ENCODE results near the gene UBE2D3. TPM values are rescaled to one million over a fixed set of nuclear protein-coding genes. Genes with fewer than 3 reads are reported as not detected.

UBE2D3 gene
- 312 and 330 TPM in 2 replicates for total RNA-seq
- long read RNA-seq, full-length matches to known transcripts = 523 of 639 reads
- long read RNA-seq, partial matches to known transcripts = 76 of 639 reads
- long read RNA-seq, other reads (novel, unspliced or antisense) = 40 of 639 reads

GRCh38 chr4:102826890-102827673 lies at the start of gene UBE2D3:
Gene UBE2D3 (minus strand): TSS chr4:102827551. CDS start chr4:102826508, 1,043 bp downstream.
- no peaks in the 10 kb centered on the region for H3K9me3 Mint-ChIP-seq
- peaks cover 28% of the 10 kb centered on the region for H3K4me1 Mint-ChIP-seq
- no peak within 1 kb of the TSS for H3K4me3 Mint-ChIP-seq
- TF ChIP-seq, protein P1, sequence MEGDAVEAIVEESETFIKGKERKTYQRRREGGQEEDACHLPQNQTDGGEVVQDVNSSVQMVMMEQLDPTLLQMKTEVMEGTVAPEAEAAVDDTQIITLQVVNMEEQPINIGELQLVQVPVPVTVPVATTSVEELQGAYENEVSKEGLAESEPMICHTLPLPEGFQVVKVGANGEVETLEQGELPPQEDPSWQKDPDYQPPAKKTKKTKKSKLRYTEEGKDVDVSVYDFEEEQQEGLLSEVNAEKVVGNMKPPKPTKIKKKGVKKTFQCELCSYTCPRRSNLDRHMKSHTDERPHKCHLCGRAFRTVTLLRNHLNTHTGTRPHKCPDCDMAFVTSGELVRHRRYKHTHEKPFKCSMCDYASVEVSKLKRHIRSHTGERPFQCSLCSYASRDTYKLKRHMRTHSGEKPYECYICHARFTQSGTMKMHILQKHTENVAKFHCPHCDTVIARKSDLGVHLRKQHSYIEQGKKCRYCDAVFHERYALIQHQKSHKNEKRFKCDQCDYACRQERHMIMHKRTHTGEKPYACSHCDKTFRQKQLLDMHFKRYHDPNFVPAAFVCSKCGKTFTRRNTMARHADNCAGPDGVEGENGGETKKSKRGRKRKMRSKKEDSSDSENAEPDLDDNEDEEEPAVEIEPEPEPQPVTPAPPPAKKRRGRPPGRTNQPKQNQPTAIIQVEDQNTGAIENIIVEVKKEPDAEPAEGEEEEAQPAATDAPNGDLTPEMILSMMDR (conservative IDR thresholded peaks at IDR 0.05) = no peak
- DNase-seq (ENCODE audit: low read depth, low spot score) = peak; percentile 95
- no peaks in the 10 kb centered on the region for H3K27me3 Mint-ChIP-seq (ENCODE audit: low read depth)
- H3K36me3 Mint-ChIP-seq (ENCODE audit: low read depth) = peaks cover 3% of the 10 kb centered on the region
- H3K27ac Mint-ChIP-seq (ENCODE audit: unreplicated experiment) = no peak within 1 kb of the TSS

GRCh38 chr4:102871772-102872171 lies 44.4 kb upstream of the UBE2D3 start:
- no peak for DNase-seq (ENCODE audit: low read depth, low spot score)
- H3K27ac Mint-ChIP-seq (ENCODE audit: unreplicated experiment) = no peak overlapping the region
- TF ChIP-seq, protein P1 (conservative IDR thresholded peaks at IDR 0.05) = no peak
- H3K9me3 Mint-ChIP-seq = peaks cover 9% of the 10 kb centered on the region
- H3K4me1 Mint-ChIP-seq = peaks cover 37% of the 10 kb centered on the region
- H3K4me3 Mint-ChIP-seq = peak overlapping the region; percentile 12
- peaks cover 42% of the 10 kb centered on the region for H3K36me3 Mint-ChIP-seq (ENCODE audit: low read depth)
- no peaks in the 10 kb centered on the region for H3K27me3 Mint-ChIP-seq (ENCODE audit: low read depth)

- DNase-seq (ENCODE audit: low read depth, low spot score) = no peak
- H3K9me3 Mint-ChIP-seq = peaks cover 3% of the 10 kb centered on the region
- peaks cover 25% of the 10 kb centered on the region for H3K36me3 Mint-ChIP-seq (ENCODE audit: low read depth)
- H3K4me1 Mint-ChIP-seq = peaks cover 44% of the 10 kb centered on the region
- no peaks in the 10 kb centered on the region for H3K27me3 Mint-ChIP-seq (ENCODE audit: low read depth)
- TF ChIP-seq, protein P1 (conservative IDR thresholded peaks at IDR 0.05) = no peak
- peak overlapping the region; percentile 99 for H3K27ac Mint-ChIP-seq (ENCODE audit: unreplicated experiment)
- peak overlapping the region; percentile 95 for H3K4me3 Mint-ChIP-seq
Measured at GRCh38 chr4:102869569-102870197, 42.3 kb upstream of the UBE2D3 start.

DNA sequence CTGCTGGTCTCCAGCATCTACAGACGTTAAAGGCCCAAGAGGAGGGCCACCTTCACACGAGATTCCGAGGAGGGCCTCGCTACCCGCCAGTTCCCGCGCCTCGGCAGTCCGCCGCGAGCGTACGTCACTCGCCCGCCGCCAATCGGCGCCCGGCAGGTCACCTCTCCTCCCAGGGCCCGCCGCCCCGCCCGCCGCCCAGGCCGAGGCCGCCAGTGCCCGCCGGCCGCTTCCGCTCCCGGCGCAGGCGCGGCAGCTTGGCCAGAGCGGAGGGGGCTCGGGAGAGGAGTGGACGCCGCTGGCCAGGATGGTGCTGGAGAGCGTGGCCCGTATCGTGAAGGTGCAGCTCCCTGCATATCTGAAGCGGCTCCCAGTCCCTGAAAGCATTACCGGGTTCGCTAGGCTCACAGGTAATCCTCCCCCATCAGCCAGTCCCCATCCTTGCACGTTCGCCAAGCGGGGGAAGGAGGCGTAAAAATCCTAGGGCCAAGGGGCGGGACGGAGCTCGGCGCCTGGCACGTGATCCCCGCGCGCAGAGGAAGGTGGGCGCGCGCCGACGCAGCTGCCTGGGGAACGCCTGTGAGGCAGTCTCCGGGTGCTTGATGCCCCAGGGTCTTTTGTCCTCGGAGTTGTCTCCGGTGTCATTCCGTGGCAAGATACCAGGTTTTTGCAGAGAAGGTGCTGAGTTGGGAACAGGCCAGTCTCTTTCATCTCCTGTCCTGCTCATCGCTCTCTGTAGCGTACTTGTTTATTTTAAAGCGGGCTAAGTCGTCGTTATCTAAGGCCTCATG lies 41.6 kb upstream of the UBE2D3 start, which contains the start of gene CISD2:
Gene CISD2 (plus strand): TSS at position 212 of the 788 bp plus-strand sequence. CDS start 93 bp downstream, at position 305.
- H3K4me1 Mint-ChIP-seq = peaks cover 44% of the 10 kb centered on the region
- peak; percentile 85 for DNase-seq (ENCODE audit: low read depth, low spot score)
- H3K36me3 Mint-ChIP-seq (ENCODE audit: low read depth) = peaks cover 20% of the 10 kb centered on the region
- peak within 1 kb of the TSS; percentile 95 for H3K4me3 Mint-ChIP-seq
- peaks cover 3% of the 10 kb centered on the region for H3K9me3 Mint-ChIP-seq
- H3K27ac Mint-ChIP-seq (ENCODE audit: unreplicated experiment) = peak within 1 kb of the TSS; percentile 99
- no peaks in the 10 kb centered on the region for H3K27me3 Mint-ChIP-seq (ENCODE audit: low read depth)
- TF ChIP-seq, protein P1 (conservative IDR thresholded peaks at IDR 0.05) = no peak

DNA sequence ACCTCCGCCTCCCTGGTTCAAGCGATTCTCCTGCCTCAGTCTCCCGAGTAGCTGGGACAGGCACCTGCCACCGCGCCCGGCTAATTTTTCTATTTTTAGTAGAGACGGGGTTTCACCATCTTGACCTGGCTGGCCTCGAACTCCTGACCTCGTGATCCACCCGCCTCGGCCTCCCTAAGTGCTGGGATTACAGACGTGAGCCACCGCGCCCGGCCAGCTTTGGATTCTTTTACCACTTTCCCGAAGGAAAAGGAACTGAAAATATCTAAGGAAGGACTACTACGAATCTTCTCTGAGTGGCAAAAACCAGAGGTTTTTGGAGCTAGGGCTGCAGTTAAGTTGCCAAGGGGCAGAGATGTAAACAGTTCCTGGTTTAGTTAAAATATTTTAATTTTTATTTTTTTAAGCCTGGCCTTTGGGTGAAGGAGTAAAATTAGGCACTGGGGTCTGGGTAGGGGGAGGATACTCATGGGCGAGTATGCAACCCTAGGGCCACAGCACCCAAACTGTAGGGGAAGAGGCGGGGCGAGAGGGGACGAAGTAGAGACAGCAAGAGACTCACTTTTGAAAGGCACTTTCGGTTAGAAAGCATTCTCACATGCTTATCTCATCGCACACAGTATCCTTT lies 40.9 kb upstream of the UBE2D3 start:
- peaks cover 3% of the 10 kb centered on the region for H3K9me3 Mint-ChIP-seq
- H3K4me3 Mint-ChIP-seq = peak overlapping the region; percentile 90
- DNase-seq (ENCODE audit: low read depth, low spot score) = peak; percentile 2
- TF ChIP-seq, protein P1 (conservative IDR thresholded peaks at IDR 0.05) = no peak
- peaks cover 44% of the 10 kb centered on the region for H3K4me1 Mint-ChIP-seq
- H3K27me3 Mint-ChIP-seq (ENCODE audit: low read depth) = no peaks in the 10 kb centered on the region
- peak overlapping the region; percentile 97 for H3K27ac Mint-ChIP-seq (ENCODE audit: unreplicated experiment)
- peaks cover 13% of the 10 kb centered on the region for H3K36me3 Mint-ChIP-seq (ENCODE audit: low read depth)

Data from neural crest cell (in vitro differentiated cells).